ENCODE data around the gene THBS1.

Gene THBS1

DNA sequence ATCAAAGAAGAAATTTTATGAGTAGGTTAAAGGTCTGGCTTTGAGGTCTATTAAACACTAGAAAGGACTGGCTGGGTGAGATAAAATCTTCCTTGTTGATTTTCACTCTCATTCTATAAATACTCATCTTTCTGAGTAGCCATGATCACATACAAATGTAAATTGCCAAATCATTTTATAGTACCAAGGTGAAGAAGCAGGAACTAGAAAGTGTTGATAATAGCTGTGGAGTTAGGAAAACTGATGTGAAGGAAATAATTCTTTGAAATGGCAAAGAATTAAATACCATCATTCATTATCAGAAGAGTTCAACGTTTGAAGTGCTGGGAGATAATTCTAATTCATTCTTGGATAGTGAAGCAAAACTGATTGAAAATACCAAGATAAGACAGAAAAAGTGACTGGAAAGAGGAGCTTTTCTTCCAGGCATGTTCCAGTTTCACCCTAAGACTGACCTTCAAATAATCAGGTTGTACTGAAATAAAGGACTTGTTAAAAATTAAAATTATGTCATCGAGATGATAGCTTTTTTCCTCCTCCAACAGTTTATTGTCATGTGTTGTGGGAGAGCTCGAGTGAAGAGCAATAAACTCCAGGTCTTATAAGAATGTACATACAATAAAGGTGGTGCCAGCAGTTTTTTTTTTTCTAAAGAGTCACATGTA, 17.4 kb downstream of the THBS1 start:
- TF ChIP-seq ZFX (IDR thresholded peaks at IDR 0.05; ENCODE audit: borderline replicate concordance): no peak
- TF ChIP-seq, protein P1, sequence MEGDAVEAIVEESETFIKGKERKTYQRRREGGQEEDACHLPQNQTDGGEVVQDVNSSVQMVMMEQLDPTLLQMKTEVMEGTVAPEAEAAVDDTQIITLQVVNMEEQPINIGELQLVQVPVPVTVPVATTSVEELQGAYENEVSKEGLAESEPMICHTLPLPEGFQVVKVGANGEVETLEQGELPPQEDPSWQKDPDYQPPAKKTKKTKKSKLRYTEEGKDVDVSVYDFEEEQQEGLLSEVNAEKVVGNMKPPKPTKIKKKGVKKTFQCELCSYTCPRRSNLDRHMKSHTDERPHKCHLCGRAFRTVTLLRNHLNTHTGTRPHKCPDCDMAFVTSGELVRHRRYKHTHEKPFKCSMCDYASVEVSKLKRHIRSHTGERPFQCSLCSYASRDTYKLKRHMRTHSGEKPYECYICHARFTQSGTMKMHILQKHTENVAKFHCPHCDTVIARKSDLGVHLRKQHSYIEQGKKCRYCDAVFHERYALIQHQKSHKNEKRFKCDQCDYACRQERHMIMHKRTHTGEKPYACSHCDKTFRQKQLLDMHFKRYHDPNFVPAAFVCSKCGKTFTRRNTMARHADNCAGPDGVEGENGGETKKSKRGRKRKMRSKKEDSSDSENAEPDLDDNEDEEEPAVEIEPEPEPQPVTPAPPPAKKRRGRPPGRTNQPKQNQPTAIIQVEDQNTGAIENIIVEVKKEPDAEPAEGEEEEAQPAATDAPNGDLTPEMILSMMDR (IDR thresholded peaks at IDR 0.05): no peak
- 0 out of 2 replicates have a peak overlapping the region, but pooled peaks have one; percentile 9 for H3K27ac ChIP-seq

DNA sequence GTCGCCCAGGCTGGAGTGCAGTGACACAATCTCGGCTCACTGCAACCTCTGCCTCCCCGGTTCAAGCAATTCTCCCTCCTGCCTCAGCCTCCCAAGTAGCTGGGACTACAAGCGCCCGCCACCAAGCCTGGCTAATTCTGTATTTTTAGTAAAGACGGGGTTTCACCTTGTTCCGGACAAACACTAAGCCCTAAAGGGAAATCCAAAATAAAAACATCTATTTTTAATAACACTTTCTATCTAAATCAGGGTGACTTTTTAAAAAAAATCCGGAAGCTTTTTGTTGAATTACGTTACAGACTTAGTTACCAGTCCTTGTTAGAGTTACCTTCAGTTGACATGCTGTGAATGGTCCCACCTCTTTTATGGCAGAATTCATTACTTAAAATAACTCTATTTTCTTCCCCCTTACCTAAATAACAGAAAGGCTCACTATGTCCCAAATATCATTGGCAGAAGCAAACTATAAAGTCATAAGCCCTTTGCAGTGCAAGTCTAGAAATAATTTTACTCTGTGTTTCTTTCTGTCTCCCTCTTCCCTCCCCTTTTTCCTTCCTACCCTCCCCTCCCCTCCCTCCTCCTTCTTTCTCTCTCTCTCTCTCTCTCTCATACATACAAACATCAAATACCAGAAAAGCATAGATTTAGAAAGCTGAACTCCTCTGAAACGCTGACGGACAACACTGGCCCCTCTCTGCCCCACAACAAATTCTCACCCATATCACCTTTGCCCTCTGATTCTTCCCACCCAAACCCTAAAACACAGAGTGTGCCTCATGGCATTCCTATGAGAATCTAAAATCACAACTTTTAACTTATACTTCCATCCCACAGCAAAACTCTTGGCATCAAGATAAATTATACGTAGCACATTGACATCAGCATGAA, 18.3 kb downstream of the THBS1 start:
- no peak overlapping the region for H3K27ac ChIP-seq
- TF ChIP-seq, protein P1 (IDR thresholded peaks at IDR 0.05): no peak
- no peak for TF ChIP-seq ZFX (IDR thresholded peaks at IDR 0.05; ENCODE audit: borderline replicate concordance)

DNA sequence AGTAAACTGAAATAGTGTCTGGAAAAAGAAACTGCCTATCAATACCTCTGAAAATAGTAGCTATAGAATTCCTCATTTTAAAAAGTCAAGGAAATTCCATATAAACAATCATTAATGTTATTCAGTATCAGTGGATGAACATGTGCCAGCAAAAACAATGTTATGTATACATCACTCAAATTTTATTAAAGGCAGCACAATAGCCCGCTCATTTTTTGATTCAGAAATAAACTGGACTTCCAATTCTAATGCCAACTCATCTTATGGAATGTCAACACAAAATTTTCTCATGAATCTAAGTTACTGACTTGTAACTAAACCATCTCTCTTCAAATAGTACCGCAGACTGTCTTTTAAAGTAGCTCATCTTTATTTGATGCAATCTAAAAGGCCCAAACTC, 19.0 kb downstream of the THBS1 start:
- TF ChIP-seq ZFX (IDR thresholded peaks at IDR 0.05; ENCODE audit: borderline replicate concordance): no peak
- TF ChIP-seq, protein P1 (IDR thresholded peaks at IDR 0.05): no peak
- no peak overlapping the region for H3K27ac ChIP-seq

DNA sequence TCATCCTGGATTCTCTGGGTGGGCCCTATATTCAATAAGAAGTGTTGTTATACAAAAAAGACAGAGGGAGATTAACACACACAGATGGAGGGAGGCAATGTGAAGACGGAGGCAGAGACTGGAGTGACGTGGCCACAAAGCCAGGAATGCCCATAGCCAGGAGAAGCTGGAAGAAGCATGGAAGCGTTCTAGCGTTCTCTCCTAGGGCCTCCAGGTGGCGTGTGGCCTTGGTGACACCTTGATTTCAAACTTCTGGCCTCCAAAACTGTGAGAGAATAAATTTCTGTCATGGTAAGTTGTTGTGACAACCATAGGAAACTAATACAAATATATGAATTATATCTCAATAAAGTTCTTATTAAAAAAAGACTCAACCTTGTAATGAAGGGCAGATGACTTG, 21.3 kb downstream of the THBS1 start:
- no peak overlapping the region for H3K27ac ChIP-seq
- no peak for TF ChIP-seq ZFX (IDR thresholded peaks at IDR 0.05; ENCODE audit: borderline replicate concordance)
- TF ChIP-seq, protein P1 (IDR thresholded peaks at IDR 0.05): peak; percentile 24; the same call in 1 of the 2 replicates

DNA sequence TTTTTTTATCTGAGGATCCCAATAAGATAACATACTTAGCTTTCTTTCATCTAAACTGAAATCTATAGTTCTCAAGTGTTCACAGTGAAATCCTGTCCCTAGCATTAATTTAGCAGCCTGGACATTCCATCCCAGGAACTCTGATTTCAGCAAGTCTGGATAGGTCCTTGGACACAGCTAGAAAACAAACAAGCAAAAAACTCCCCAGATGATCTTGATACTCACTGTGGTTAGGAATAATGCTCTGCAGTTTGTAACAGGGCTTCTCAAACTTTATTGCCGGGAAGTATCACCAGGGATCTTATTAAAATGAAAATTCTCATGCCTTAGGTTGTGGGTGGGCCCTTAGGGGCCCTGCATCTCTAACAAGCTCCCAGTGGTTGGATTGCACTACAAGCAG, 24.3 kb downstream of the THBS1 start:
- H3K27ac ChIP-seq: no peak overlapping the region

DNA sequence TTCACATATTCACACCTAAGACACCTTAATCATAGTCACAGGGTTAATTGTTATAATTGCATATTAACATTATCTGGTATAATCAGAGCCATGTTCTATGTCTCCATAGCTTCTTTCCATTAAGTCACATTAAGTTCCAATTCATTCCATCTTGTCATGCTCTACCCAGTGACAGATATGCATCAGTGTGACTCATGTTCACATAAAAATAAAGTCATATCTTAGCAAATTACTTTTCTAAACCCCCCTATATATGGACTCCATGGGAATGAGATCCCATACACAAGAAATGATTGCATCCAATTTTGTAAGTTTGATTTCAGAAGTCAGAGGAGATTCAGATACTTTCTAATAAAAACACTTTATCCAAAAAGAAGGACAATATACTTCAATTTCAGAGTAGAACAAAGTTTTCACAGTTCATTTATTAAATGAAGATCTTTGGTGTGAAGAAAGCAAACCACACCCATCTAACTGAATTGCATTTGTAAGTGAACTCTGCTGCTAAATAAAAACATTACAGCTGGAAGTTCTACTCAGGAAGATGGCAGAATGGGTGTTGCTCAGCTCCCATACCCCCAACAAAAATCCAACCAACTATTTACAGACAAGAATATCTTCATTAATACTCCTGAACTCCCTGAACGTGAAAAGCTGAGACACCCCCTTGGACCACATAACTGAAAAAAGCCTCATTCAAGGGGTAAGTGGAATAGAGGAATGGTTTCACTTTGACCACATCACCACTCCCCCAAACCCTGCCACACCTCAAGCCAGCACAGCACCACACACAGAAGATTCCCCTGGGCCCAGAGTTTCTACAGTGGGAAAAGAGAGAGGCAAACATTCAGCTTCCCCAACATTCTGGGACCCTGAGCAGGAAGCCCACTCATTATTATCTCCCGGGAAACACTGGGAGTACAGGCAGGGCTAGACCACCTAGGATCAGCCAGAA, 27.6 kb downstream of the THBS1 start:
- TF ChIP-seq, protein P1 (IDR thresholded peaks at IDR 0.05): no peak
- TF ChIP-seq ZFX (IDR thresholded peaks at IDR 0.05; ENCODE audit: borderline replicate concordance): no peak
- H3K27ac ChIP-seq: no peak overlapping the region

More for the DNA sequence above, 24.3 kb downstream of the THBS1 start:
- TF ChIP-seq ZFX (IDR thresholded peaks at IDR 0.05; ENCODE audit: borderline replicate concordance): no peak
- TF ChIP-seq, protein P1 (IDR thresholded peaks at IDR 0.05): no peak
